ENCODE results near the gene CEP83.
"Not testable (repeated sequence)": the region's sequence is repeated elsewhere in the genome, so short reads cannot be mapped to it uniquely, and the experiment has no call there.

DNA sequence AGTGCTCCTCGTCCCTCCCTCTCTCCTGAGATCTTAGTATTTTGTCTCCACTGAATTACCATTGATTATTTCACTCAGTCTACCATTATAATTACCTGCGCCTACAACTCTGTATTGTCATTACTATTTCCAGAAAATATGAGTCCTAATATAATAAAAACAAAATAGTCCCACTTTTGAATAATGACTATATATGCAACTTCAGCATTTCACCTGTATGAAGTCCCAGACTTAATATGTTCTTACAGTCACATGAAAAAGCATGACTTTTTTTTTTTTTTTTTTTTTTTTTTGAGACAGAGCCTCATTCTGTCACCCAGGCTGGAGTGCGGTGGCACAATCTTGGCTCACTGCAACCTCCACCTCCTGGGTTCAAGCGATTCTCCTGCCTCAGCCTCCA is 63.7 kb downstream of the CEP83 start:
- TF ChIP-seq, protein P1, sequence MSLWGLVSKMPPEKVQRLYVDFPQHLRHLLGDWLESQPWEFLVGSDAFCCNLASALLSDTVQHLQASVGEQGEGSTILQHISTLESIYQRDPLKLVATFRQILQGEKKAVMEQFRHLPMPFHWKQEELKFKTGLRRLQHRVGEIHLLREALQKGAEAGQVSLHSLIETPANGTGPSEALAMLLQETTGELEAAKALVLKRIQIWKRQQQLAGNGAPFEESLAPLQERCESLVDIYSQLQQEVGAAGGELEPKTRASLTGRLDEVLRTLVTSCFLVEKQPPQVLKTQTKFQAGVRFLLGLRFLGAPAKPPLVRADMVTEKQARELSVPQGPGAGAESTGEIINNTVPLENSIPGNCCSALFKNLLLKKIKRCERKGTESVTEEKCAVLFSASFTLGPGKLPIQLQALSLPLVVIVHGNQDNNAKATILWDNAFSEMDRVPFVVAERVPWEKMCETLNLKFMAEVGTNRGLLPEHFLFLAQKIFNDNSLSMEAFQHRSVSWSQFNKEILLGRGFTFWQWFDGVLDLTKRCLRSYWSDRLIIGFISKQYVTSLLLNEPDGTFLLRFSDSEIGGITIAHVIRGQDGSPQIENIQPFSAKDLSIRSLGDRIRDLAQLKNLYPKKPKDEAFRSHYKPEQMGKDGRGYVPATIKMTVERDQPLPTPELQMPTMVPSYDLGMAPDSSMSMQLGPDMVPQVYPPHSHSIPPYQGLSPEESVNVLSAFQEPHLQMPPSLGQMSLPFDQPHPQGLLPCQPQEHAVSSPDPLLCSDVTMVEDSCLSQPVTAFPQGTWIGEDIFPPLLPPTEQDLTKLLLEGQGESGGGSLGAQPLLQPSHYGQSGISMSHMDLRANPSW (CRISPR knock-in tag; conservative IDR thresholded peaks at IDR 0.05; ENCODE audit: low read depth) = not testable (repeated sequence)
- TF ChIP-seq NFE2L1 (CRISPR knock-in tag; IDR thresholded peaks at IDR 0.05) = not testable (repeated sequence)
- TF ChIP-seq, protein P2, sequence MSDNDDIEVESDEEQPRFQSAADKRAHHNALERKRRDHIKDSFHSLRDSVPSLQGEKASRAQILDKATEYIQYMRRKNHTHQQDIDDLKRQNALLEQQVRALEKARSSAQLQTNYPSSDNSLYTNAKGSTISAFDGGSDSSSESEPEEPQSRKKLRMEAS (CRISPR knock-in tag; IDR thresholded peaks at IDR 0.05) = not testable (repeated sequence)
- TF ChIP-seq, protein P3, sequence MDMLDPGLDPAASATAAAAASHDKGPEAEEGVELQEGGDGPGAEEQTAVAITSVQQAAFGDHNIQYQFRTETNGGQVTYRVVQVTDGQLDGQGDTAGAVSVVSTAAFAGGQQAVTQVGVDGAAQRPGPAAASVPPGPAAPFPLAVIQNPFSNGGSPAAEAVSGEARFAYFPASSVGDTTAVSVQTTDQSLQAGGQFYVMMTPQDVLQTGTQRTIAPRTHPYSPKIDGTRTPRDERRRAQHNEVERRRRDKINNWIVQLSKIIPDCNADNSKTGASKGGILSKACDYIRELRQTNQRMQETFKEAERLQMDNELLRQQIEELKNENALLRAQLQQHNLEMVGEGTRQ (CRISPR knock-in tag; IDR thresholded peaks at IDR 0.05) = not testable (repeated sequence)
- TF ChIP-seq, protein P4, sequence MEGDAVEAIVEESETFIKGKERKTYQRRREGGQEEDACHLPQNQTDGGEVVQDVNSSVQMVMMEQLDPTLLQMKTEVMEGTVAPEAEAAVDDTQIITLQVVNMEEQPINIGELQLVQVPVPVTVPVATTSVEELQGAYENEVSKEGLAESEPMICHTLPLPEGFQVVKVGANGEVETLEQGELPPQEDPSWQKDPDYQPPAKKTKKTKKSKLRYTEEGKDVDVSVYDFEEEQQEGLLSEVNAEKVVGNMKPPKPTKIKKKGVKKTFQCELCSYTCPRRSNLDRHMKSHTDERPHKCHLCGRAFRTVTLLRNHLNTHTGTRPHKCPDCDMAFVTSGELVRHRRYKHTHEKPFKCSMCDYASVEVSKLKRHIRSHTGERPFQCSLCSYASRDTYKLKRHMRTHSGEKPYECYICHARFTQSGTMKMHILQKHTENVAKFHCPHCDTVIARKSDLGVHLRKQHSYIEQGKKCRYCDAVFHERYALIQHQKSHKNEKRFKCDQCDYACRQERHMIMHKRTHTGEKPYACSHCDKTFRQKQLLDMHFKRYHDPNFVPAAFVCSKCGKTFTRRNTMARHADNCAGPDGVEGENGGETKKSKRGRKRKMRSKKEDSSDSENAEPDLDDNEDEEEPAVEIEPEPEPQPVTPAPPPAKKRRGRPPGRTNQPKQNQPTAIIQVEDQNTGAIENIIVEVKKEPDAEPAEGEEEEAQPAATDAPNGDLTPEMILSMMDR (IDR thresholded peaks at IDR 0.05) = not testable (repeated sequence)
